Natural killer cell treated with Interleukin-12 subunit alpha and Interleukin-12 subunit beta and Interleukin-15 and Interleukin-18, amount 100 ng/mL, for 72 hours (primary cell): ENCODE data around the gene UBE2K. TPM values are rescaled to one million over a fixed set of nuclear protein-coding genes. Genes with fewer than 3 reads are reported as not detected.
A peak's percentile ranks its signal among the peaks of the same experiment; 100 is the strongest.
"Not testable (repeated sequence)": the region's sequence is repeated elsewhere in the genome, so short reads cannot be mapped to it uniquely, and the experiment has no call there.

Source experiments
- ATAC-seq, 2 donors: fragments of 150-1000 bp; cut with Tn5 transposase in 1 of 2; sonication (Bioruptor Pico), chemical (Tn5 transposase) in 1 of 2; 2 replicates each; pipeline ENCODE4 v1.10.0; 2021
- DNase-seq: peaks from one replicate; pipeline ENCODE4 v3.0.0; 2022; ENCODE audit warnings: low spot score
- H3K27ac Mint-ChIP-seq, 2 donors: 1 replicate in 1 of 2; 2 replicates in 1 of 2; pipeline ENCODE4 v1.8.0; 2022; ENCODE audit warnings: mixed read lengths in 2 of 2, mild to moderate bottlenecking in 1 of 2, moderate library complexity in 1 of 2
- H3K27me3 Mint-ChIP-seq, 2 donors: 1 replicate in 1 of 2; 2 replicates in 1 of 2; pipeline ENCODE4 v1.8.0; 2022; ENCODE audit warnings: mixed read lengths in 2 of 2
- H3K36me3 Mint-ChIP-seq: one replicate; pipeline ENCODE4 v1.8.0; 2022; ENCODE audit warnings: mixed read lengths
- H3K4me1 Mint-ChIP-seq, 2 donors: 1 replicate in 1 of 2; 2 replicates in 1 of 2; pipeline ENCODE4 v1.8.0; 2022; ENCODE audit warnings: low read depth in 2 of 2, mixed read lengths in 2 of 2, mild to moderate bottlenecking in 1 of 2
- H3K4me3 Mint-ChIP-seq: one replicate; pipeline ENCODE4 v1.8.0; 2022; ENCODE audit warnings: mixed read lengths
- H3K9me3 Mint-ChIP-seq: 2 replicates; pipeline ENCODE4 v1.8.0; 2022; ENCODE audit warnings: mixed read lengths
- total RNA-seq, 2 donors: library from RNA; stranded (reverse); gene quantifications; one replicate each; pipeline ENCODE4 v1.2.3, GENCODE V29; 2022

UBE2K gene
- total RNA-seq, 2 donors from 2014 or later = 62.8 to 89.7 TPM

- Mint-ChIP-seq H3K36me3 (no peaks in the 10 kb centered on the region), H3K4me3 (no peak overlapping the region), H3K27me3 (peaks cover 4 to 7% of the 10 kb centered on the region in 2 donors), H3K27ac (no peak overlapping the region), H3K9me3 (no peaks in the 10 kb centered on the region), H3K4me1 (peaks cover 0 to 5% of the 10 kb centered on the region in 2 donors)
- DNase-seq (no peak), ATAC-seq (no peak)
These were observed 32.9 kb upstream of the UBE2K start for GRCh38 chr4:39664828-39665731.

- H3K27ac Mint-ChIP-seq = peak overlapping the region in 1 of 2 donors; percentile 20
- H3K9me3 Mint-ChIP-seq = peaks cover 3% of the 10 kb centered on the region
- H3K4me1 Mint-ChIP-seq = peaks cover 0 to 5% of the 10 kb centered on the region in 2 donors
- H3K36me3 Mint-ChIP-seq = no peaks in the 10 kb centered on the region
- no peak overlapping the region for H3K4me3 Mint-ChIP-seq
- no peak for DNase-seq
- no peak for ATAC-seq
- peaks cover 7% of the 10 kb centered on the region in 2 donors for H3K27me3 Mint-ChIP-seq
These were observed 30.2 kb upstream of the UBE2K start for GRCh38 chr4:39667706-39668105.

GRCh38 chr4:39668887-39669286, 29.0 kb upstream of the UBE2K start:
- H3K27me3 Mint-ChIP-seq = peaks cover 7% of the 10 kb centered on the region in 2 donors
- peaks cover 0 to 5% of the 10 kb centered on the region in 2 donors for H3K4me1 Mint-ChIP-seq
- H3K27ac Mint-ChIP-seq = no peak overlapping the region
- peaks cover 3% of the 10 kb centered on the region for H3K9me3 Mint-ChIP-seq
- DNase-seq (no peak), ATAC-seq (no peak)
- no peak overlapping the region for H3K4me3 Mint-ChIP-seq
- H3K36me3 Mint-ChIP-seq = no peaks in the 10 kb centered on the region

- H3K27me3 Mint-ChIP-seq, H3K36me3 Mint-ChIP-seq, ATAC-seq, H3K27ac Mint-ChIP-seq, H3K4me3 Mint-ChIP-seq, H3K4me1 Mint-ChIP-seq, DNase-seq, H3K9me3 Mint-ChIP-seq: not testable (repeated sequence)
These were observed 27.6 kb upstream of the UBE2K start for GRCh38 chr4:39670296-39670695.

GRCh38 chr4:39675681-39676080, 22.3 kb upstream of the UBE2K start:
- not testable (repeated sequence) for ATAC-seq, H3K27ac Mint-ChIP-seq, H3K4me3 Mint-ChIP-seq, H3K4me1 Mint-ChIP-seq, H3K27me3 Mint-ChIP-seq, H3K36me3 Mint-ChIP-seq, DNase-seq, H3K9me3 Mint-ChIP-seq

GRCh38 chr4:39681003-39681402, 16.9 kb upstream of the UBE2K start:
- not testable (repeated sequence) for H3K4me3 Mint-ChIP-seq, ATAC-seq, H3K27ac Mint-ChIP-seq, H3K4me1 Mint-ChIP-seq, H3K27me3 Mint-ChIP-seq, DNase-seq, H3K36me3 Mint-ChIP-seq, H3K9me3 Mint-ChIP-seq

GRCh38 chr4:39682138-39682537, 15.8 kb upstream of the UBE2K start:
- Mint-ChIP-seq H3K4me3 (no peak overlapping the region), H3K36me3 (no peaks in the 10 kb centered on the region), H3K27ac (no peak overlapping the region), H3K27me3 (peaks cover 2 to 6% of the 10 kb centered on the region in 2 donors), H3K9me3 (no peaks in the 10 kb centered on the region), H3K4me1 (no peaks in the 10 kb centered on the region)
- ATAC-seq (no peak), DNase-seq (no peak)

- Mint-ChIP-seq H3K27ac (no peak overlapping the region), H3K4me1 (no peaks in the 10 kb centered on the region), H3K4me3 (no peak overlapping the region), H3K27me3 (peaks cover 0 to 2% of the 10 kb centered on the region in 2 donors), H3K36me3 (no peaks in the 10 kb centered on the region), H3K9me3 (no peaks in the 10 kb centered on the region)
- no peak for ATAC-seq
- no peak for DNase-seq
These were observed 11.9 kb upstream of the UBE2K start for GRCh38 chr4:39685990-39686389.

- no peaks in the 10 kb centered on the region for H3K36me3 Mint-ChIP-seq
- H3K9me3 Mint-ChIP-seq = no peaks in the 10 kb centered on the region
- ATAC-seq (no peak), DNase-seq (no peak)
- no peak overlapping the region for H3K4me3 Mint-ChIP-seq
- H3K27me3 Mint-ChIP-seq = peaks cover 0 to 2% of the 10 kb centered on the region in 2 donors
- H3K27ac Mint-ChIP-seq = no peak overlapping the region
- H3K4me1 Mint-ChIP-seq = no peaks in the 10 kb centered on the region
These were observed 10.9 kb upstream of the UBE2K start for GRCh38 chr4:39687014-39687413.

- Mint-ChIP-seq H3K27me3 (peaks cover 0 to 2% of the 10 kb centered on the region in 2 donors), H3K9me3 (no peaks in the 10 kb centered on the region), H3K36me3 (no peaks in the 10 kb centered on the region), H3K4me3 (no peak overlapping the region), H3K27ac (no peak overlapping the region), H3K4me1 (no peaks in the 10 kb centered on the region)
- no peak for ATAC-seq
- DNase-seq = no peak
These were observed 8.0 kb upstream of the UBE2K start for GRCh38 chr4:39689970-39690369.

GRCh38 chr4:39698424-39699009, 581 bp downstream of the UBE2K start:
- Mint-ChIP-seq H3K4me3 (peak overlapping the region; percentile 95), H3K4me1 (peaks cover 21 to 39% of the 10 kb centered on the region in 2 donors), H3K9me3 (no peaks in the 10 kb centered on the region), H3K27me3 (no peaks in the 10 kb centered on the region), H3K27ac (peak overlapping the region; percentile 91 to 97), H3K36me3 (no peaks in the 10 kb centered on the region)
- ATAC-seq (peak; percentile 56 to 63), DNase-seq (peak; percentile 68)

- Mint-ChIP-seq H3K27me3 (no peaks in the 10 kb centered on the region), H3K9me3 (no peaks in the 10 kb centered on the region), H3K36me3 (no peaks in the 10 kb centered on the region), H3K27ac (peak overlapping the region; percentile 91 to 97), H3K4me1 (peaks cover 21 to 39% of the 10 kb centered on the region in 2 donors), H3K4me3 (peak overlapping the region; percentile 95)
- ATAC-seq (no peak), DNase-seq (no peak)
These were observed 1.9 kb downstream of the UBE2K start for GRCh38 chr4:39699687-39700409.

GRCh38 chr4:39700554-39700953, 2.6 kb downstream of the UBE2K start:
- Mint-ChIP-seq H3K27me3 (no peaks in the 10 kb centered on the region), H3K4me3 (peak overlapping the region; percentile 95), H3K9me3 (no peaks in the 10 kb centered on the region), H3K36me3 (no peaks in the 10 kb centered on the region), H3K4me1 (peaks cover 24 to 38% of the 10 kb centered on the region in 2 donors), H3K27ac (peak overlapping the region; percentile 91 to 97)
- DNase-seq = no peak
- no peak for ATAC-seq

GRCh38 chr4:39702716-39703115, 4.8 kb downstream of the UBE2K start:
- ATAC-seq (no peak), DNase-seq (no peak)
- no peaks in the 10 kb centered on the region for H3K36me3 Mint-ChIP-seq
- peaks cover 25 to 33% of the 10 kb centered on the region in 2 donors for H3K4me1 Mint-ChIP-seq
- H3K4me3 Mint-ChIP-seq = no peak overlapping the region
- no peaks in the 10 kb centered on the region for H3K9me3 Mint-ChIP-seq
- H3K27me3 Mint-ChIP-seq = no peaks in the 10 kb centered on the region
- H3K27ac Mint-ChIP-seq = no peak overlapping the region
